Measurements from ENCODE around the gene KERA.

Gene KERA

GRCh38 chr12:91009319-91009950, 48.4 kb downstream of the KERA start:
- DNase-seq (ENCODE audit: low read depth), result no peak

- DNase-seq (ENCODE audit: low read depth), result no peak
These were observed 50.1 kb downstream of the KERA start for GRCh38 chr12:91007531-91008290.

GRCh38 chr12:91004872-91005271, 53.0 kb downstream of the KERA start, which contains the start of gene EPYC:
Gene EPYC (minus strand): TSS chr12:91004972. CDS start chr12:91002565, 2,407 bp downstream.
- DNase-seq (ENCODE audit: low read depth), result no peak

- no peak for DNase-seq (ENCODE audit: low read depth)
These were observed 54.1 kb downstream of the KERA start for GRCh38 chr12:91003737-91004136.

GRCh38 chr12:91001306-91001705, 56.5 kb downstream of the KERA start:
- no peak for DNase-seq (ENCODE audit: low read depth)

All from fibroblast of the conjunctiva (primary cell).